Mucosa of gallbladder (tissue), 1 donor: Measurements from ENCODE around the gene RCAN2. TPM values are rescaled to one million over a fixed set of nuclear protein-coding genes. Genes with fewer than 3 reads are reported as not detected.

Source experiments
- DNase-seq: peaks from one replicate; pipeline ENCODE4 v3.0.0-alpha.2; 2020; ENCODE audit warnings: low spot score
- total RNA-seq: library from RNA; stranded (reverse); gene quantifications from one replicate; pipeline ENCODE4 v1.2.1, GENCODE V29; 2021
- donor health status: DM: no; HTN: no; CAD: no.

RCAN2 gene
- total RNA-seq, 1 donor from 2014 or later, result 61.7 TPM

- no peak for DNase-seq
These were observed 197.5 kb downstream of the RCAN2 start for GRCh38 chr6:46293641-46294316.

DNA sequence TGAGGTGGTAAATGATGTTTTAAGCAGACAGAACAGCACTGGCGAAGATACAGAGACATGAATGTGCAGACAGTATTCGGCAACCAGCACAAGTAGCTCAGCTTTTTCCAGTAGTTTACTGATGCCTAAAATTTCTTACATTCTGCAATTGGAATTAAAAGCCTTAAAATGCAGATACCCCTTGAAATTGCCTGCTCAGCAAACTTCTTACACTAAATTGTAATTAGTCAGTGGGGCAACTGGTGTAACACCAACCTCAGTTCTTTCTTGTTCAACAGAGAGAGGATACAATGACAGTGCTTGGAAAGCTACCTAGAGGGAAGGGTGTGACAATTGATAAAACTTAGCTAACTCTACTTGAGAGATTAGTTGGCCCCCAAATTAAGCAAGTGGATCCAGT lies 199.4 kb downstream of the RCAN2 start:
- no peak for DNase-seq

- no peak for DNase-seq
These were observed 200.0 kb downstream of the RCAN2 start for GRCh38 chr6:46291275-46291633.

- no peak for DNase-seq
These were observed 200.6 kb downstream of the RCAN2 start for GRCh38 chr6:46290421-46291274.

DNA sequence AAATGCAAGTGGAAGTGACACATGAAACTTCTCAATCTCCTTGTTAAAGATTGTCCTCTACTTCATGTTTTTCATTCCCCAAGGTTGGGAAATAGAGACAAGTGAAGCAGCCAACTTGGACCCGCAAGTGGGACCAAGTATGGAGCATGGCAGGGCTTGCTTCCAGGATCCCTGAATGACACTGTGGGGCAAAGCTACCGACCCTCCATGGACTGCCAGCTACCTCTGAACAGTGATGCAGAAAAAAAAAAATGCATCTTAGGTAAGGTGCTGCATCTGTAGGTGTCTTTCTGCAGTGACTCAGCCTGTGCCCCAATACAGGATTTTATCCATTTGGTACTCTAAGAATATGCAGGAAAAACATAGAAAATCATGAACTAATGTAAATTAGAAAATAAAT lies 201.4 kb downstream of the RCAN2 start:
- DNase-seq, result no peak

GRCh38 chr6:46288835-46289234 lies 202.4 kb downstream of the RCAN2 start:
- no peak for DNase-seq

DNA sequence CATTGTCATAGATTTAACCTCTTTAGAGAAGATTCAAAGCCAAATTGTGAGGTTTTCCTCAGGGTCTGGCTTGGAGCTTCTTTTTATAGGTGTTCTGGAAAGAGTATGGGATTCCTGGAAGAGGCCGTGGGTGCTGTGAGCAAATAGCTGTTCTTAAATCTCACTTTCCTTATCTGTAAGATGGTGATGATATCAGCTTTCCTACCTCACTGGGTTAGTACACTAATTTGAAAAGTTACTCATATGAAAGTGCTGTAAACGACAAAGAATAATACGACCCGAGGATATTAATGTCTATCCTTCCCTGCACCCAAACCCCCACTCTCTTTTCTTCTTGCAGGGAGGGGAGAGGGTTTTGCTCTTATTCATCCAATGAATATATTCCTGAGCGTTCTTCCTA lies 203.6 kb downstream of the RCAN2 start:
- no peak for DNase-seq

DNA sequence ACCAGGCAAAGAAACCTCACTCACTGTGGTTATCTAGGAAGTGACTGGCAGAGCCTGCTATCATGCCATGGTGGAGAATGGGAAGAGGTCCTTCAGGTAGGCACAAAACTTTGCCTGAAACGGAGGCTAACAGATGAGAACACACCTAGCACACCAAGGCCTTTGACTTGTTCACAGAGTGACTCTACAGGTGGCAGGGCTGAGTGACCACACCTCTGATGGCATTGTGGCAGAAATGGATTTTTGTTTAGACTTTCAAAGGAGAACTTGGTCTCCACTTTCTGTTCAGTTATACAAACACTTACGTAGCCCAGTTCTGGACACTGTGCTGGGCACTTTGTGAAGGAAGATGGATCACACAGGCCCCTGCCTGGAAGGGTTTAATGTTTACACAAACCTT lies 204.2 kb downstream of the RCAN2 start:
- no peak for DNase-seq

GRCh38 chr6:46284475-46284874 lies 206.8 kb downstream of the RCAN2 start:
- DNase-seq, result no peak

DNA sequence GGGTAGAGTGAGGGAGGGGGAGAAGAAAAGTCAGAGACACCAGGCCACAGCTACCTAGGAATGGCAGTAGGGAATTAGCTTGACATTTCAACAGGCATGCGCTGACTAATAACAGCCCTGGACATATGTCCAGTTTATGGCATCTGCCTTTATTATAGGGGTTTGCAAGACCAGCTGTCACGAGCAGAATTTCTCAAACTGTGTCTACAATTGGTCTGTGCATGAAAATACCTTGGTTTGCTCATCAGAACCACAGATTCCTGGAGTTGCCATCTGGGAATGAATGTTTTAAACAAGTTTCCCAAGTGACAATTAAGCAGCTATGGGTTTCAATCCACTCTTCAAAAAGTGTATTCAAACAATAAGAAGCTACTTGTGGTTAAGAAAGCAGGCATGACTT lies 210.1 kb downstream of the RCAN2 start:
- DNase-seq, result no peak

GRCh38 chr6:46279874-46280273 lies 211.4 kb downstream of the RCAN2 start:
- no peak for DNase-seq

DNA sequence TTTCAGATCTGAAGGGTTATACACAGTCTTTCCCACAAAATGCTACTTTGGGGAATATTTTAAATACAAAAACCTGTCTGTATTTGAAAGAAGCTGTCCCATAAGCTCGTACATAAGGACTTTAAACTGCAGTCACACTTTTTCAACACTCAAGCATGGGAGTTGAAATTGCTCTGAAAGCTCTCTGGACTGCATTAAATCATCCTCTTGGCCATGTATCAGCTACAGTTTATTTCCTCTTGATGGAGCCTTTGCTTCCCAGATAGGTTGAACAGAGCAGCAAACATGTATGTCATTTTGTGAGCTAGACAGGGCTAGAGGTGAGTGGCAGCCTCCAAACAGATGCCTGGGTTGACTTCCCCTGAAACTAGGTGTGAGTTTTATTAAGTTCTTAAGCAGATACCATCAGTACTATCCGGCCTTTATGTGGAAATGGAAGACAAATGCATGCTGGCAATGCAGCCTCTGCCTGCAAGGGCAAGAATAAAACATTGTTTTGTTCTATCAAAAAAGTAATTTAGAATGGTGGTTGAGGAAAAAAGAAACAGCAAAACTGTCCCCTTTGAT lies 214.6 kb downstream of the RCAN2 start:
- DNase-seq, result no peak

DNA sequence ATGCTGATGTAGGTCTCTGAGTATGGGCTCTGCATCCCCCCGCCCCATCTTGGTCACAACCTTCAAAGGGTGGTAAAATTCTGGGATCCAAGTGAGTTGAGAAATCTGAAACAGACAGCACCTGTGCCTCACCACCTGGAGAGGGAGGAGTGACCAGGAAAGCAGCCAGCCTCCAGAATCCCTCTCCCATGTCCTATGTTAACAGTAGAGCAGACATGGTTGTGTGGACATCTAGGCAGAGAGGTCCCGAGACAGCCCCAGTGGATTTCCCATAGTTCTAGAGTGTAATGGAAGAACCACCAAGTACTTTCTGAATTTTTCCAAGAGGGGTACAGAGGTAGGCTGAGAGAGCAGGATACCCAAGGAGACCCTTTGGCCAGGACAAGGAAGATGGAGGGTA lies 216.7 kb downstream of the RCAN2 start:
- no peak for DNase-seq

GRCh38 chr6:46273911-46274310 lies 217.3 kb downstream of the RCAN2 start:
- no peak for DNase-seq

DNA sequence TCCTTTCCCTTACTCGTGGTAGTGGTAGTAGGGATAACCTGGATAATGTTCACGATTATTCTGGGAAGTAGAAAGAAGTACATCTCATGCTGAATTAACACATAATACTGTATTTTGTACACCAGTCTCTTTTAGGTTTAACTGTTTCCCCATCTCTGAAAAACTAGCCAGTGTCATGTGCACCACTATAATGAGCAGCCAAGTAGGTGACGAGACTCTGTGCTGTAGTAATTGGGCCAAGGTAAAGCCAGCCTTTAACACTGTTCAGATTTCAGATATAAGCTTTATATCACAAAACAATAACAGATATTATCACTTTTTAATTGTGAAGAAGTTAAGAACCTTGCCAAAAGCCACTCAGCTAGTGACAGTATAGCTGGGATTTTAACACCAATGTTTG lies 219.5 kb downstream of the RCAN2 start:
- no peak for DNase-seq

DNA sequence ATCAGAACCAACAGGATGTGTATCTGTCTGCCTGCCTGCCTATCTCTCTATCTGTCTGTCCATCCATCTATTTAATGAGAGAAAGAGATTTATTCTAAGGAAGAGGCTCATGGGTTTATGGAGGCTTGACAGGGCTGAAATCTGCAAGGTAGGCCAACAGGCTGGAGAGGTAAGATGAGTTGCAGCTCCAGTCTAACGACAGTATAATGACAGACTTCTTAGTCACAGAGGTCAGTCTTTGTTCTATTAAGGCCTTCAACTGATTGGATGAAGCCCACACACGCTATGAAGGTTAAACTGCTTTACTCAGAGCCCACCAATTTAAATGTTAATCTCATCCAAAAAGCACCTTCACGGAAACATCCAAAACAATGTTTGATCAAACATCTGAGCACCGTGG lies 220.1 kb downstream of the RCAN2 start:
- no peak for DNase-seq

DNA sequence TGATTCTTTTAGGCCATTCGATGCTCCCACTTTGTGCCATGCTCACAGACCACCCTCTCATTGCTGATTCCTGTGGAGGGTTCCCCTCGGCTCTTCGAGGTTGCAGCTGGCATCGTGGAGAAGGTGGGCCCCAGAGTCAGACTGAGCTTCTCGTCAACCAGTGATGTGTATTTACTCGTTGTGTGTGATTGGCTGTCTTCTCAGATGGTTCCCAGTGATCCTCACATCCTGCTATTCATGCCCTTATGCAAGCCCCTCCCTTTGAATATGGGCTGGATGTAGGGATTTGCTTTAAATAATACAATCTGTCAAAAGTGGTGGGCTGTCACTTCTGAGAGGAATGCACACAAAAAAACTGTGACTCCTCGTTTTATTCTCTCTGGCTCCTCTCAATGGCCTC lies 220.9 kb downstream of the RCAN2 start:
- no peak for DNase-seq

DNA sequence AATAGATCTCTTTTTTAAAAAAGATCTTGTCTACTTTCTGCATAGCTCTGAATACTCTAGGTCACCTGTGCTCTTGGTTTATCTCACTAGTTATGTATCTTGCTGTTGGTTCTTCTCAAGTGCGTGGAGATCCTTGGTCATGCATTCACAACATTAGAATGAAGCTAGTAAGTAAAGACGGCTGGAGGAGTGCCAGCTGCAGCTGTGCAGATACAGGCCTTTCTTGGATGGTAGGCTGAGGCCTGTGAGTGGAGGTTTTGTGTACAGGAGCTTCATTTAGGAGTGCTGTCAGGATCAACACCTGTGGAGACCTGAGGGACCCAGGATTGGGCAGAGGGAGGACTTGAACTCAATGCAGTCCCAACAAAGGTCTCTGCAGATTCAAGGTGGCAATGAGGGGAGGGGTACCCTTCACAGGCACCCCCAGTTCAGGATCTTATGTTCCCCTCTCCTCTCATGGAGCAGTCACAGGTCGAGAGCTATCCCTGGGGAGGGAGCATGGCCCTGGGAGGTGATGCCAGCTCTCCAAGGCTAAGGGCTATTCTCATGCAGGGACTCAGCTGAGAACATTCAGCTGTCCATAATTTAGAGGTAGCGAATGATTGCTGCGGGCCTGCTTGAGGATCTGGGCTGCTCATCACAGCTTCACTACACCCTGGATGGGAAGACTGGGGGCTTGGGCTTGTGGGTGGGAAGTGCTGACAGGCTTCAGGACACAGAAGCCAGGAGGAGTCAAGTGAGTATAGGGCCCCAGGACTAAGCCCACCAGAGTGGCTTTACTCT lies 221.6 kb downstream of the RCAN2 start:
- no peak for DNase-seq

DNA sequence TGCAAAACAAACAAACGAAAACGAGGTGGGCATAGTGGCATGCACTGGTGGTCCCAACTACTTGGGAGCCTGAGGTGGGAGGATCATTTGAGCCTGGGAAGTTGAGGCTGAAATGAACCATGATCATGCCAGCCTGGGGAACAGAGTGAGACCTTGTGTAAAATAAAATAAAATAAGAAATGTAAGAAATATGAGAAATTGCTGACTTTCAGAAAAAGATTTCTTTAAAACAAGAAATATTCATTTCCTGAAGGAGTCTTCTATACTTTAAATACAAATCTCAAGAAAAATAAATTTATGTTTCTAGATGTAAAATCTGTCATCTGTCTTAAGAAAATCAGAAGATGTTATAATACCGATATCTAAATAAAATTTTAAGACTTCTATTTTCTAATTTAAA lies 223.7 kb downstream of the RCAN2 start:
- DNase-seq, result no peak

DNA sequence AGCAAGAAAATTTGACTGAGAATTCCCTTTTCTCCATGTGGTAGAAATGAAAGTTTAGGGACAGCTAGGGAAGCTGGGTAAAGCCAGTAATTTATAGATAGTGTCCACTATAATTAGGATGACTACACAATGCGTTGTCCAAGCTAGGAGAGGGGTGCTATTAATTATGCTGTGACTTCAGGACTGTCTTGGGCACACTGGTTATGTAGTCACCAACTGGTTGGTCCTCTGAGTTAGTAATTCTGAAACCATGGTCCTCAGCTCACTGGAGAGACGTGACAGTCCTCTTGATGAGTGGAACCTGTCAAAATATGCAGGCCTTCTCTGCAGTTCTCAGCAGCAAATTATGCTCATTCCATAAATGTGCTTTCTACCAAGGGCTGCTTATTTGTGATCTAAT lies 225.9 kb downstream of the RCAN2 start:
- no peak for DNase-seq

DNA sequence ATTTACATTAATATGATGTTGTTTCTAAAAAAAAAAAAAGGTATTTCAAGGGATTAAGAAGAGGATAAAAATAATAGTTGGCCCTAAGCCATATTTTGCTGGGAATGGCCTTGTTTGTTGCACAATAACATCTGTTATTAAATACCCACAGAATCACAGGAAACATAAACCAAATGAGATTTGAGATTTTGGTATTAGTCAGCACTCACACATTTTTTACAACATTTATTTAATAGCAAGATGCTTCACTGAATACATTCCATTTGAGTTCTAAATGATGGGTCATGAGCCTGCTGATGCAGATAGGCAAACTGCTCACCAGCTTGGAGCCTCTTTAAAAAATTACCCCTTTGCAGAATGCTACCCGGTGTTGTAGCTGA lies 227.6 kb downstream of the RCAN2 start:
- no peak for DNase-seq

GRCh38 chr6:46262928-46263706 lies 228.1 kb downstream of the RCAN2 start:
- no peak for DNase-seq
